ENCODE data around the gene SYMPK.

The SYMPK gene

DNA sequence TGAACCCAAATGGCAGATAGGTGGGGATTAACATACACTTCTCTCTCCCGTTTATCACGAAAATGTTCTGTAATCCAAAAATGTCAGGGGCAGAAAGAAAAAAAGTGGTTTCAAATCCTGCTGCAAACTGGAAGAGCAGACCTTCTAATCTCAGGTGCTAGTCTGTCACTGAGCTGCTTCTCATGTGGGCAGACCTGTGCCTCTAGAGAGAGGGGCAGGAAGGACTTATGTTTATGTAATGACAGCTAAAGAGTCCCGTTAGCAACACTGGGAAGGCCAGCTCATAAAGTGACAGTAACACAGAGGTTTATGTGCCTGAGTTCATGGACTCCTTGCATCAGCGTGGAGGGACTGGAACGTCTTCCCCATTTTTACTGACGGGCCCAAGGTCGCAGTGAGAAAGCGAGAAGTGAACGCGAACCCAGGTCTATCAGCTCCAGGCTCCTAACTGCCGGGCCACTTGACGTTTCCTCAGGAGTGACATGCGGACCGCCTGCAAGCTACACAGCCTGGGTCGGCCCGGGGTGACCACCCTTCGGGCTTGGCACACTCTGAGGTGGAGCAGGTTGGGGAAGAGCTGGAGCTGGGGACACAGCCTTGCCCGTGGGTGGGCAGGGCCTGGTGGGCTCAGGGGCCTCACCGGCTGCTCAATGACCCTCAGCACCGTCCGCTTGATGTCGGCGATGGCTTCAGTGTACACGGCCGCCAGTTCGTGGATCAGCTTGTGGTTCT lies 38.2 kb downstream of the SYMPK start:
- DNase-seq: no peak

DNA sequence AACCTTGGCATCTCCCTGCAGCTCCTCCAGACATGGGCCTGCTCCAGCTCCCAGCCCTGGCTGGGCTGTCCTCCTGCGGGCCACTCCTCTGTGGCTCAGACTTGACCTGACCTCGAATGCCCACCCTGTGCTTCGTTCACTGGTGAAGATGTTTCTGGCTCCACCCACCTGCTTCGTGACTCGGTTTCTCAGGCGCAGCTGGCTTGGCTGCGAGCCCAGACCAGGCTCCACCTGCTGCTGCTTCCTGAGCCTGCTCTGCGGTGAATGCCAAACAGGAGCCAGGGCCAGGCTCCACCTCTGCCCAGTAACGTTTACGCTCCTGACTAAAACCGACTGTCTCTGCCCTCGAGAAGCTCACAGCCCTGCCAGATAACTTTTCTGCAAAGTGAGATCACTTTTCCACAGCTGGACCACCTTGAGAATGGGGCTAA lies 38.9 kb downstream of the SYMPK start:
- peak; percentile 46 for DNase-seq

DNA sequence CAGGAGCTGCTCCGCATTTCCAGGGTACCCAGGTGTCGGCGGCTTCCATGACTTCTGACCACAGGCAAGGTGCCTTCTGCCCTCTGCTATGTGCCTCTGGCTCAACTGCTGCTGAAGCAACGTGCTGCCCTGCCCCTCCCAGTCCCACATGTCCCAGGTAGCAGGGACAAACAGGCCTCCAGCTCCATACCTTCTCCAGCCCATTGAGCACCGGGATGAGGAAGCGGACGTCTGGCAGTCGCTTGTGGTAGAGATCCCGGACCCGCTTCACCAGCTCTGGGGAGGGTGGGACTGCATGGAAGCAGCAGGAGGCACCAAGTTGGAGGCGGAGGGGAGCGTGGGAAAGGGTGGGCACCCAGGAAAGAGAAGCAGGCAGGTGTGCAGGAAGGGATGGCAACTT lies 39.8 kb downstream of the SYMPK start:
- no peak for DNase-seq

DNA sequence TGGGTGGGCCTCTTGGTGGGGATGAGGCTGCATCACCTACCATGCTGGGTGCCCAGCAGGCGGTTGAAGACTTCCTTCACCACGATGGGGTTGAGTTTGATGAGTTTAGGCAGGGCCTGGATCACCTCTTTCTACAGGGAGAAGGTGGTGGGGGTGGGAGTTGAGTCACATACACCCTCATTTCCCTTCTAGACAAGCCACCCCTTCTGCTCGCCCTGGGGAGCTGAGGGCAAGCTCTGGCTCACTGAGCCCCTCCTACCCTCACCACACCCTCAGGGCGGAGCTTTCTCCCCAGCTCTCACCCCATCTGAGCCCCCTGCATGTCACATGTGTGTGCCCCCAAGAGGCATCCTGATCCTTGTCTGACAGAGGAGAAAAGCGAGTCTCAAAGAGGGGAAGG lies 40.2 kb downstream of the SYMPK start:
- DNase-seq: no peak

DNA sequence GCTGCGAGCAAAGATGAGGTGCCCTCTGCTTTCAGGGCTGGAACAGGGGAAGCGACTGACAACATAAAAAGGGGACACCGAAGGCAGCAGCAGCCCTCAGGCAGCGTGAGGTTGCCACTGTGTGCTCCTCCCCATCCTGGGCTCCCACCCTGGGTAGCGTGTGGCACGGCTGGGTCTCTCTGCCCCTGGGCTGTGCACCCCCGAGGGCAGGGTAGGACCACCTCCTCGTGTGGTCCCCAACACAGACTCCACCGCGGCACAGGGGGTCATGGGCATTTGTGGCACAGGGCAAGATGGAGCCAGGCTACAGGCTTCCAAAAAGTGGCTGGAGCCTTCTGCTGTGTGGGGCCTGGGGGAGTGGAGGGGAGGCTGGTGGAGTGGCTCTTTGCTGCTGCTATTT lies 41.4 kb downstream of the SYMPK start:
- DNase-seq: no peak

DNA sequence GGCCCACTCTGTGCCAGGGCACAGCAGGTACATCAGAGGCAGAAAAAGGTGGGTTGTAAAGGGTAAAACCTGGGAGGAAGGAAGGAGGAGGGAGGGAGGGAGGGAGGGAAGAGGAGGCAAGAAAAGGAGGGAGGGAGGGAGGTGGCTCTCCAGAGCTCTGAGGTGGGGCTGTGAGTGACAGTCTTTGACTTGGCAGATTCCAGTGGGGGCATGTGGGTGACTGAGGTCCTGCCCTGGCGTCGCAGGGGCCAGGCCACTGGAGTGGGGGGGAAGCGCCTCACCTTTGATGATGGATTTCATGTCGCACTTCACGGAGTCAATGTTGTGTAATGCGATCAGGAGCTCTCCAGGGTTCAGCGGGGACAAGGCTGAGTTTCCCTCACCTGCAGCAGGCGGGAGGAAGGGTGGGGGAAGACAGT lies 41.8 kb downstream of the SYMPK start:
- no peak for DNase-seq

DNA sequence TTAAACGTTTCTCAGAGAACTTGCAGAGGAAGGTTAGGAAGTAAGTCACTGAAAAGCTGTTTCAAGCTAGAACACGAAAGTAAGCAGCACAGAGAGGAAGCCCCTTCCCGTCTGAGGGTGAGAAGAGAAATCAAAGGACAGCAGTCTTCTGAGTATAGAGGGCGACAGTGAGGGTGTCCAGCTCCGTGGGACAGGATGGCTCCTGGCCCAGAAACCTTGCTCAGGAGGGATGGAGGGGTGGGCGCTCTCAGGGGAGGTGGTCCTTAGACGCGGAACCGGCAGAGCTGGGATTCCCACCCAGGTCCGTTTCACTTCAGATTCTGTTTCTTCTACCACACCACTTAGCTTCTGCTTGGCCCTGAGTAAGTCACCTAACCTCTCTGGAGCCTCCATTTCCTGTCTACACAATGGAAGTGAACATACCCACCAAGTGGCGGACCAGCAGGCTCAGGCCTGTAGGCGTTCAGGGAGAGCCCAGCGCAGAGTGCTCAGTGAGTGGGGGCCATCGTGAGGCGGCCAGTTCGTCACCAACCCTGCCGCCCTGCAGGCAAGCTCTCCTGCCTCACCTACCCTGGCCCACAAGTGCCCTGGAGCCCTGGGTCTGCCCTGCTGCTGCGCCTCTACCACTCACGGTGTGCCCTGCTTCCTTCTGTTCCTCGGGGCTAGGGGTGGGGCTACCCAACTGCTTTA lies 42.4 kb downstream of the SYMPK start:
- no peak for DNase-seq

DNA sequence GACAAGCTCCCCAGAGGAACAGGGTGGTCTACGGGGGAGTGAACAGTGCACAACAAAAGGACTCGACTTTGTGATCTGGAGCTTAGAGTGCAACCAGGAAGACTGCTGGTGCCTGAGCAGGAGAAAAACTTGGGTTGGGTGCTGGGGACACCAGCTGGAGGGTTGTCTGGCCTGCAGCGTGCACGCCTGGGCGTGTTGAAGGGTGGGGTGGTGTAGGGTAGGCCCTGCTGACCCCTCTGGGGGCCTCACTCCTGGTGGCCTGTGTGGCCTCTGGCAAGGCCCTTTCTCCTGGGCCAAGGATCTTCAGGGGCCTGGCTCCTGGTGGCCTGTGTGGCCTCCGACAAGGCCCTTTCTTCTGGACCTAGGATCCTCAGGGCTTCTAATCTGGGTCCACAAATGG lies 43.2 kb downstream of the SYMPK start:
- no peak for DNase-seq

DNA sequence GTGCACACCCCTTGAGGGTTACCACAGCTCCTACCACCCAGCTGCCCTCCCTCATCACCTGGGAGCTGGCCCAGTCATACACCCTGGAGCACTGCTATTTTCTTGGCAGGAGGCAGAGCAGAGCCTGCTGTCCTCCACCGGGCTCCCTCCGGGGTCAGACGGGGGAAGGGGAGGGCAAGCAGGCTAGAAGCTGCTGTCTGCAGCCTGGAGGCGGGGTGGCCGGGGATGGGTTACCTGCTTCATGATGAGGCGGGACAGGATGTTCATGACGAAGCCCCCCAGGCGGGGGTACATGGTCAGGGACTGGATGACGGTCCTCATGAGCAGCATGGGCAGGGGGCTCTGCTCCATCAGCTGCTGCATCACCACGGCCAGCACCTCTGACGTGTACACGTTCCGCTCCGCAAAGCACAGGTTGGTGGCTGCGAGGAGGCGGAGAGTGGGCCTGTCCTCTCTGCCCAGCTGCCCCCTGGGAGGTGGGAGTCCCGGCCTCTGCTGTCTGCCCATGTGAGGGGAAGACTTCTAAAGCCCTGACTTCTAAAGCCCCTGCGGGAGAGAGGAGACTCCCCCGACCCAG lies 45.1 kb downstream of the SYMPK start:
- no peak for DNase-seq

DNA sequence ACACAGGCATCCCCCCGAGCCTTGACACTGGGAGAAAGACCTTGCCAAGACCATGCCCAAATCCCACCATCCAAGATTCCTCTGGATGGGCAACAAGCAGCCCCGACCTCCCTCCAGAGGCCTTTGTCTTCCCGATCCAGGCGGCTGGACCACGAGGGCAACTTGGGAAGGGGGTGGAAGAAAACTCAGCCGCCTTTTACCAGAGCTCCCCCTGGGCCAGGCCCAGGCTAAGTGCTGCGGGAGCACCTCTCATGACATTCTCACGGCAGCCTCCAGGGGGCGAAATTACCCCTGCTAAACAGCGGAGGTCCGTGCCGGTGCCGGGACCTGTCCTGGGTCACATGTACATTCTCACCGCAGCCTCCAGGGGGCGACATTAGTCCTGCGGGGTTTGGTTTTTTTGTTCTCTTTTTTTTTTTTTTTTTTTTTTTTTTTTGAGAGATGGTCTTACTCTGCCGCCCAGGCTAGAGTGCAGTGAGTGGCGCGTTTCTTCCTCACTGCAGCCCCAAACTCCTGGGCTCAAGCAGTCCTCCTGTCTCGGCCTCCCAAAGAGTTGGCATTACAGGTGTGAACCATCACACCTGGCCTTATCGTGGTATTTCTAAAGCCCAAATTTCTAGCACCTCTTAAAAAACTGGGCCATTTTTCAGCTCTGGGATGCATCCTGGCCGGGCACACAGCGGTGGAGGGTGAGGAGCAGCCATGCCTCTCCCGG lies 45.8 kb downstream of the SYMPK start:
- peak; percentile 70 for DNase-seq

DNA sequence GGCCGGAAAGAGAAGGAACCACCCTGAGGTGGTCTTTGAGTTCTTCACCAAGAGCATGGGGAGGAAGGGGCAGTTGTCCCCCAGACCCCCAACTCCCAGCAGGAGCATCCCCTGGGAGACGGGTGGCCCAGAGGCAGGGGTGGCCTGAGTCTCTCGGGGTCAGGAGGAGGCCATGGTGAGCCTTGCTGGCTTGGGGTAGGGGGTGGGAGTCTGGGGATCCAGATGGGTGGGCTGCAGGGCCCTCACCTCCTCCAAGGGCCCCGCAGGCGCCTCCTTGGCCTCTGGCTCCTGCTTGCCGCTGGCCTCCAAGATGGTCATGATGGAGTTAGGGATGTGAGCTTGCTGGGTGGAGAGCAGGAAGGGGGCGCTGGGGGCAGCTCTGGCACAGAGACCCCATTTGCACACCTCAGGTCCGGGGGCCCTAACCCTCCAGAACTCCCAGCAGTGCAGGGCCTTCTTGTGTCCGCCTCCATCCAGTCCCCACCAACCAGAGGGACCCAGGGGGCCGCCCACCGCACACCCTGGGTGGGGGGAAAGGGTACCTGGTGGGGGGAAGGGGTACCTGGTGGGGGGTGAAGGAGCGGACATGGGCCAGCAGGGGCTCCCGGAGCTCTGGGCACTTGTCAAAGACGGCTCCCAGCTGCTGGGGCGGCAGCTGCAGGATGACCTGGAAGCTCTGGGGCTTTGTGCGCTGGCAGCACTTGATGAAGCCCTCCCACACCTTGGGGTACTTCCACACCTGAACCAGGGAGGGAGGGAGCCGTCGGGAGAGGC lies 46.5 kb downstream of the SYMPK start:
- DNase-seq: no peak

DNA sequence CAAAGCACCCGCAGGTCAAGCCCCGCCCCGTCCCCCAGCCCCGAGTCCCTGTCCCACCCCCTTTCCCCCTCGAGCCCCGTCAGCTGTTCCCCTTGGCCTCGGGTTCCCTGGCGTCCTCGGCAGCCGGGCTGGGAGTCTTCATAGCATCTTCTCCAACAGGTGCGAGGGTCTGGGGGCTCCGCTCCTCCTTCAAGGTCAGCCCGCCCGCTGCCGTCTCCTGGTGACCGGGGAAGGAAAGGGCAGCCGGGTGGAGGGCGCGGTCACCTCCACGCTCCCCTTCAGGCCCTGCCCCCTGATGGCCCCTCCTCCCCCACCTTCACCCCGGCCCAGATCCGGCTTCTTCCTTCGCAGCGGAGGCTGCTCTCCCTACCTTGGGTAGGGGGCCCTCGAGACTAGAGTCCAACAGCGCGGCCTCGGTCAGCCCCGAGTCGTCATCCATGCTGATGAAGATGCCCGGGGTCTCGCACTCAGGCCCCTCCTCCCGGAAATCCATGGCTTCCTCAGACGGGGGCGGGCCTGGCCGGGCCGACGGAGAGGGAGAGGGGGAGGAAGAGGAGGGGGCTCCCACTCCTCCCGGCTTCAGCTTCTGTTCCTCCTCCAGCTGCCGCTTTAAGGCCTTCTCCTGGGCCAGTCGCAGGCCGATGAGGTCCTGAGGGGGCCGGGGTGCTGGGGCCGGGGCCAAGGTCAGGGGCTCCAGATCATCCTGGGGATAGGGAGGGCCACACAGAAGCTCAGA lies 47.3 kb downstream of the SYMPK start:
- no peak for DNase-seq

DNA sequence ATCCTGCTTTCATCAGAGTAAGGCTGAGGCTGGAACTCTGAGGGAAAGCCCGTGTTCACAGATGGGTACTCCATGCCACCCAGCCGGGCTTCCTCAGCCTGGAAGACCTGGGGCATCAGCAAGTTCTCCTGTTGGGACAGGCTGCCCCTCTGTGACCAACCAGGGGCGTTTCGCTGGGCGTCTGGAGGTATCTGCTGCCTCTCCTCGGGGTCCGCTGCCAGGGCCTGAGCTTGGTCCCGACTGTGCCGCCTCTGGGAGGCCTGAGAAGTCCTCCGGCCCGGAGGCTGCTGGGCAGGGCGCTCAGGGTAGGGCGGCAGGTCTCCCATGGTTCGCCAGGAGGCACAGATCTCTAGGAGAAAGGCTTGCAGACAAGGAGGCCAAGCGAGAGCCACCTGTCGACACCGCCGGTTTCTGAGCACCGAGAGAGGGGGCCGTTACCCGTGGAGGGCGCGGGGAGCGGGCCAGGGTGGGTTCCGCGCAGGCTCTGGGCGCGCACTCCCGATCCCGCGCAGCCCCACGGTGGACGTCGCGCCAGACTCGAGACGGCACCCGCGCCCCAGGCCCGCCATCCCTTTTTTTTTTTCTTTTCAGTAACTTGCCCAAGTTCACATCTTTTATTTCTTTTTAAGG lies 48.0 kb downstream of the SYMPK start, which contains the start of gene RSPH6A:
RSPH6A (minus strand) TSS at position 458 of the 630 bp plus-strand sequence; CDS start at position 326, 132 bp downstream.
- DNase-seq: no peak

DNA sequence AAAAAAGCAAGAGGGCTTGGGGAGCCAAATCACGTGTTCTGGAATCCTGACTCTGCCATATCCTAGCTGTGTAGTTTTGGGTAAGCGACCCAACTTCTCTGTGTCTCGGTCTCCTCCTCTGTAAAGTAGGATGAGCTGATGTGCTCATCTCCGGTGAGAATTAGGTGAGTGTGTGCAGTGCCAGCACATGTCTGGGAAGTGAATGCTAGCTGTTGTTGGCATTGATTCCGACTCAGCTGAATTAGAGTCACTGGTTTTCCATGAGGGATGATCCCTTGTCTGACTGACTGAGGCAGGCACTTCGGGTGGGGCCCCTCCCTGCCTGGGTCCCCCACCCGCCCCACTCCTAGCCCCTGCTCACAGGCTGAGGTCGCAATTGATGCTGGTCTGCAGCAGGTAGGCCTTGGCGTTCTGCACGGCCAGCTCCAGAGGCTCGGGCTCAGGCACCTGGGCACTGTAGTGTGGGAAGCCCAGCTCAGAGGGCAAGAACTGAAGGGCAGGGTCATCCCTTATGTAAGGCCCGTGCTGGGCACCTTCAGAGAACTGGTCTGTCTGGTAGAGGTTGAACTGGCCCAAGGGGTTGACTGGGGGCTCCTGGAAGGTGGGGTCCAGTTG lies 48.7 kb downstream of the SYMPK start:
- no peak for DNase-seq

DNA sequence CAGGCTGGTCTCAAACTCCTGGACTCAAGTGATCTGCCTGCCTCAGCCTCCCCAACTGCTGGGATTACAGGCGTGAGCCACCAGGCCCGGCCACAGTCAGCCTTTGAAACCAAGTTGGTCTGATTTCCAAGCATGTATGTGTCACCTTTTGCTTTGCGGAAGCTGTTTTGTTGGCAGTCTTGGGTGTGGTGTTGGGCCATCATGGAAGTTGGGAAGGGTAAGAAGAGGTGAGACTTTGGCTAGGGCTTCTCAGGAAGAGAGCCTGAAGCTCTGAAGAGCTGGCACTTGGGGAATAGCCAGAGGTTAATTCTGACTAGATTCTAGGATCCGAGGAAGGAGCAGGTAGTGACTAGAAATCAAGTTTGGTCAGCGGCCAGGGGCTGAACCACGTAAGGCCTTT lies 50.6 kb downstream of the SYMPK start:
- no peak for DNase-seq

DNA sequence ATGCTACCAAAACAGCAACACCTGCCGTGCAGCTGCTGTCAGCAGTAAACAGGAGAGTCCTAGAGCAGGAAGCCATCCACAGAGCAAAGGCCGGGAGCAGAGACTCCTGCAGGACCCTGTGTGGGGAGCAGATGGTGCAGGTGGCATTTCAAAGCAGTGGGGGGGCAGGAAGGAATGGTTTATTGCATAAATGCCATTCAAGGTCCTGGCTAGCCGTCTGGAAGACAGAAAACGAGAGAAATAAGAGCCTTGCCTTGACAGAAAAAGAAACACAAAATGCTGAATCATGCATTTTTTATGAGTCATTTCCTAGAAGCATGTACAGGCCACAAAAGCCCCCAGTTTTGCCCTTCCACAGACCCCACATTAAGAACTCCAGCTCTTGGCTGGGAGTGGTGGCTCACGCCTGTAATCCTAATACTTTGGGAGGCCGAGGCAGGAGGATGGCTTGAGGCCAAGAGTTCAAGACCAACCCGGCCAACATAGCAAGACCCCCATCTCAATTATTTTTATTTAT lies 53.2 kb downstream of the SYMPK start:
- DNase-seq: no peak

DNA sequence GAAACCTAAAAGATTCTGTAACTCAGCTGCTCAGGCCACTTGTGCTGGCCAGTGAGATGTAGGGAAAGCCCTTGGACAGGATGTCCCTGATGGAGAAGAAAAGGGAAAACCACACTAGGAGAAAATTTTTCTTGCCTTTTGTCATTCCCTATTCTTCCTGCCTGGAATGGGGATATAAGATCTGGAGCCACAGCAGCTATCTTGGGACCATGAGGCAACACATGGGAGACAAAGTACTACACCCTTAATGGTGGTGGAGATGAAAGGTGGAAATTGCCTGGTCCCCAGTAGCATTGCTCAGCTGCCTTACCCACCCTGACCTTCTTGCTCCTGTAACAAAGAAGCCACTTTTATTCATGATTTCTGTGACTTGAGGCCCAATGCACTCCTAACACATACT lies 57.2 kb downstream of the SYMPK start:
- DNase-seq: no peak

DNA sequence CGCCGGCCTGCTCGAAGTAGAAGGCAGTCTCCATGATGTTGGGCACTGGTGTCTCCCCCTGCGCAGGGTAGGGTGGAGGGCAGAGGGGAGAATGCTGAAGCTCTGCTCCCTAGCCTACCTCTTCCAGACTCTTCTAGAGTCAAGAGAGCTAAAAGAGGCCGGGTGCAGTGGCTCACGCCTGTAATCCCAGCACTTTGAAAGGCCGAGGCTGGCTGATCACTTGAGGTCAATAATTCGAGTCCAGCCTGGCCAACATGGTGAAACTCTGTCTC lies 58.1 kb downstream of the SYMPK start:
- DNase-seq: no peak

DNA sequence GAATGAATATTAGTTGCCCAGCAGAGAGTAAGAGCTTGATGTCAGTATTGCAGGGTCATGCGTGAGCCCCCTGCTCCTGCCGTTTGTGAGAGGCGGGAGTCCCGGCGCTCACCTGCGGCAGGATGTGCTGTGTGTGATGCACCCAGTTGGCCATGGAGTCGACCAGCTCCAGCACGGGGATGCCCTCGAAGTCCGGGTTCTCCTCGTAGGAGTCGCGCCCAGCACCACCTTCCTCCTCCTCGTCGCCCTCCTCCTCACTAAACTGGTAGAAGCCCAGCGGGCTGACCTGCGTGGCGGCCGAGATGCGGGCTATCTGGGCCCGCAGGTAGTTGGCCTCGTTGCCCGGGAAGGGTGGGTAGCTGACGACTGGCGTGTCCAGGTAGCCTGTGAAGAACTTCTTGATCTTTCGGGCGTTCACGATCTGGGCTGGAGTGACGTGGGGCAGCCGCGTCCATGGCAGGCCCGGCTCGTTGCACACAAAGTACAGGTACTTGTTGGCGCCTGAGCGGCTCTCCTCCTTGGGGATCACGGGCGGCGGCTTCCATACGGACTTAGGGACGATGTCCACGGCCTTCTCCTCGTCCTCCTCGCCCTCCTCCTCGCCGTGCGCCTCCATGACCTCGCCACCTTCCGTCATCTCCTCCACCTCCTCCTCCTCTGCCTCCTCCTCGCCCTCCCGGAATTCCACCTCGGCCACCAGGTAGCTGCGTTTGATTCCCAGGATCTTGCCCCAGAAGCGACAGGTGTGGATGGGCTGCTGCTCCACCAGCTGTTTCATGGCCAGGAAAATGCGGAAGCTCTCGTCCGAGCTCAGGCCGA lies 58.6 kb downstream of the SYMPK start:
- no peak for DNase-seq

DNA sequence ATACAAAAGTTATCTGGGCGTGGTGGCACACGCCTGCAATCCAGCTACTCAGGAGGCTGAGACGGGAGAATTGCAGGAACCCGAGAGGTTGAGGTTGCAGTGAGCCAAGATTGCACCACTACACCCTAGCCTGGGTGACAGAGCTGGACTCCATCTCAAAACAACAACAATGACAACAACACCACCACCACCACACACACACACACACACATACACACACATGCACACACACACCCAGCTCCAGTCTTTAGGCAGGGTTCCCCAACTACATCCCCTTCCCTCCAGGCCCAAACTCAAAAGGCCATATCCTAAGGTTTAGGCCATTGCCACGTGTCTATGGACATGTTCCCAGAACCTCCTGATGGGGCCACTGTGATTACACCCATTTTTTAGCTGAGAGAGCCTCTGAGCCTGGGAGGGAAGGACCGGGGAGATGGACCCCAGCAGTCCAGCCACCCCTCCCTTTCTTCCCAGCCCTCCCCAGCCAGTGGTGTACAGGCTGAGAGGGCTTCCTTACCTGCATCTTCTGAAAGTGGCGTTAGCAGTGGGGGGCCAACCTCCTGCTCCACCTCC lies 61.3 kb downstream of the SYMPK start:
- no peak for DNase-seq
